KMS-11 (cell line): ENCODE measurements around the gene APLP2.

Experiments used
- H2AFZ ChIP-seq: fragments of 200-600 bp; sonication (generic); 2 replicates; pipeline ENCODE4 v1.6.1; 2016; ENCODE audit warnings: antibody characterized with exemption, mixed run types, low read depth
- H3K27ac ChIP-seq: fragments of 200-600 bp; sonication (generic); 2 replicates; pipeline ENCODE4 v1.6.1; 2016; ENCODE audit warnings: mild to moderate bottlenecking, mixed run types
- H3K27me3 ChIP-seq: fragments of 200-600 bp; sonication (generic); 2 replicates; pipeline ENCODE4 v1.6.1; 2017; ENCODE audit warnings: mild to moderate bottlenecking, low read depth, mixed run types, moderate library complexity; ENCODE audit not compliant: insufficient read depth
- H3K36me3 ChIP-seq: fragments of 200-600 bp; sonication (generic); 2 replicates; pipeline ENCODE4 v1.6.1; 2017; ENCODE audit warnings: mild to moderate bottlenecking, mixed run types; ENCODE audit not compliant: insufficient read depth
- H3K4me1 ChIP-seq: fragments of 200-600 bp; sonication (generic); 2 replicates; pipeline ENCODE4 v1.6.1; 2016; ENCODE audit warnings: mild to moderate bottlenecking, low read depth, mixed run types; ENCODE audit not compliant: poor library complexity, severe bottlenecking
- H3K4me2 ChIP-seq: fragments of 200-600 bp; sonication (generic); 2 replicates; pipeline ENCODE4 v1.7.0; 2016; ENCODE audit warnings: mild to moderate bottlenecking, mixed run types
- H3K4me3 ChIP-seq: fragments of 200-600 bp; sonication (generic); IDR thresholded peaks from 2 replicates; pipeline ENCODE4 v1.6.1; 2017; ENCODE audit warnings: low read depth, low read length, mixed read lengths; ENCODE audit not compliant: insufficient read depth
- H3K79me2 ChIP-seq: fragments of 200-600 bp; sonication (generic); 2 replicates; pipeline ENCODE4 v1.6.1; 2016; ENCODE audit warnings: low read depth, mixed run types; ENCODE audit not compliant: insufficient read depth
- H3K9ac ChIP-seq: fragments of 200-600 bp; sonication (generic); 2 replicates; pipeline ENCODE4 v1.6.1; 2016; ENCODE audit warnings: mild to moderate bottlenecking, mixed run types
- H4K20me1 ChIP-seq: fragments of 200-600 bp; sonication (generic); 2 replicates; pipeline ENCODE4 v1.6.1; 2016; ENCODE audit warnings: mild to moderate bottlenecking, mixed run types; ENCODE audit not compliant: insufficient read depth
- CTCF ChIP-seq: fragments of 200-600 bp; sonication (generic); conservative IDR thresholded peaks from 2 replicates; pipeline ENCODE4 v1.6.1; 2017; ENCODE audit warnings: low read depth, mild to moderate bottlenecking, antibody characterized with exemption, low read length, moderate library complexity, mixed read lengths

Gene APLP2

GRCh38 chr11:130179396-130180306 is 110.0 kb downstream of the APLP2 start:
- H3K4me3 ChIP-seq = no peak overlapping the region
- no peaks in the 10 kb centered on the region for H3K27me3 ChIP-seq
- no peak for TF ChIP-seq CTCF
- H4K20me1 ChIP-seq = no peaks in the 10 kb centered on the region
- H3K4me1 ChIP-seq = peaks cover 83% of the 10 kb centered on the region
- H3K79me2 ChIP-seq = peaks cover 73% of the 10 kb centered on the region
- peak overlapping the region; percentile 98 for H3K4me2 ChIP-seq
- H3K27ac ChIP-seq = peak overlapping the region; percentile 93
- H3K9ac ChIP-seq = peak overlapping the region; percentile 65
- no peak overlapping the region for H2AFZ ChIP-seq
- H3K36me3 ChIP-seq = no peaks in the 10 kb centered on the region

- H3K79me2 ChIP-seq = peaks cover 82% of the 10 kb centered on the region
- no peak overlapping the region for H2AFZ ChIP-seq
- peaks cover 79% of the 10 kb centered on the region for H3K4me1 ChIP-seq
- H3K36me3 ChIP-seq = no peaks in the 10 kb centered on the region
- no peaks in the 10 kb centered on the region for H4K20me1 ChIP-seq
- no peaks in the 10 kb centered on the region for H3K27me3 ChIP-seq
- peak overlapping the region; percentile 93 for H3K27ac ChIP-seq
- no peak for TF ChIP-seq CTCF
- no peak overlapping the region for H3K4me3 ChIP-seq
- peak overlapping the region; percentile 98 for H3K4me2 ChIP-seq
- peak overlapping the region; percentile 65 for H3K9ac ChIP-seq
Measured at GRCh38 chr11:130180491-130180890, 110.8 kb downstream of the APLP2 start.

- Histone ChIP-seq H3K4me2 (peak overlapping the region; percentile 98), H4K20me1 (no peaks in the 10 kb centered on the region), H3K79me2 (peaks cover 85% of the 10 kb centered on the region), H2AFZ (no peak overlapping the region), H3K4me3 (no peak overlapping the region), H3K36me3 (no peaks in the 10 kb centered on the region), H3K4me1 (peaks cover 76% of the 10 kb centered on the region), H3K27me3 (no peaks in the 10 kb centered on the region), H3K9ac (peak overlapping the region; percentile 65; the same call in 1 of the 2 replicates), H3K27ac (peak overlapping the region; percentile 93)
- no peak for TF ChIP-seq CTCF
Measured at GRCh38 chr11:130180896-130181294, 111.2 kb downstream of the APLP2 start.

GRCh38 chr11:130181295-130182272 is 111.9 kb downstream of the APLP2 start:
- no peak for TF ChIP-seq CTCF
- H3K9ac ChIP-seq = peak overlapping the region; percentile 65; the same call in 1 of the 2 replicates
- no peak overlapping the region for H3K4me3 ChIP-seq

More at GRCh38 chr11:130181295-130182272, 111.9 kb downstream of the APLP2 start:
- Histone ChIP-seq H3K4me2 (peak overlapping the region; percentile 98), H3K79me2 (peaks cover 84% of the 10 kb centered on the region), H4K20me1 (no peaks in the 10 kb centered on the region), H3K36me3 (no peaks in the 10 kb centered on the region), H3K27me3 (no peaks in the 10 kb centered on the region), H3K4me1 (peaks cover 70% of the 10 kb centered on the region), H2AFZ (peak overlapping the region; percentile 34; the same call in 1 of the 2 replicates), H3K27ac (peak overlapping the region; percentile 93)
